Bone marrow (tissue), 2 donors: ENCODE results near the gene PRDM2.

Experiments
- DNase-seq, 2 donors: peaks; one replicate each; lab custom pipeline; 2025; lab: John Stamatoyannopoulos, UW

Gene PRDM2

GRCh38 chr1:13763991-13764390 is 64.0 kb downstream of the PRDM2 start:
- DNase-seq = no peak

GRCh38 chr1:13764588-13765332 is 64.8 kb downstream of the PRDM2 start:
- no peak for DNase-seq

GRCh38 chr1:13766592-13767564 is 66.9 kb downstream of the PRDM2 start:
- no peak for DNase-seq

DNA sequence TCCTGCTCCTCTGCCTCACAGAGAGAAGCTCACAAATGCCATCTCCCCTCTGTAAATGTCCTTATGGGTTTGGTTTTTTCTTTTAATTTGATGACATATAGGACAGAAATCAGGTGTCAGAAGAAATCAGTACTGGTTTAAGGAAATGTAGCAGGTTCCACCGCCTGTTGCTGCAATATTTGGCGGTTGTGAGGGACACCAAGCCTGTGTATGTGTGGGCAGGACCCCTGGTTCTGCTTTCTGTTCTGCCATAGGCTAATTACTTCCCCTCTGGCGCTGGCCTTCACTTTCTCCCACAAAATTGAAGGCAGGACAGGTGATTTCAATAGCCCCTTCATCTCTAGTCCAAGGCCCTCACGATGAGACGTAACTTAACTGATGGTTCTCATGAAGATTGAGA is 69.2 kb downstream of the PRDM2 start:
- DNase-seq = no peak

- no peak for DNase-seq
Measured at GRCh38 chr1:13769830-13770229, 69.8 kb downstream of the PRDM2 start.

- no peak for DNase-seq
Measured at GRCh38 chr1:13770743-13771142, 70.8 kb downstream of the PRDM2 start.

DNA sequence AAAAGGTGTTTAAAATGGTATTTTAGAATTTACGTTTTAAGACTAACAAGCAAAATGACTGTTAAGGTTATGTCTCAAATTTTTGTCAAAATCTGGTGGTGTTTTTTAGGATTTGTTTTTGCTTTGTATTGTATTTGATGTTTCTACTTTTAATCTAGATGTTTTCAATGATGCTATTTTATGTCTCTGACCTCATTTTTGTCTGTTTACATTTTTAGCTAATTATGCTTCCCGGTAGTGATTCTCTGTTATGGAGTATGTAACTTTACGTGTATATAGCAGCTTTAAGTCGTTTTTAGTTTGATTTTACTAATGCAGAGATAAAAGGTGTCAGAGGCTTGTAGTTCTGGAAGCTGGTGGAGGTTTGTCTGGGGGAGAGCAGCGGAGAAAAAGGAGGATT is 71.8 kb downstream of the PRDM2 start:
- DNase-seq = no peak

DNA sequence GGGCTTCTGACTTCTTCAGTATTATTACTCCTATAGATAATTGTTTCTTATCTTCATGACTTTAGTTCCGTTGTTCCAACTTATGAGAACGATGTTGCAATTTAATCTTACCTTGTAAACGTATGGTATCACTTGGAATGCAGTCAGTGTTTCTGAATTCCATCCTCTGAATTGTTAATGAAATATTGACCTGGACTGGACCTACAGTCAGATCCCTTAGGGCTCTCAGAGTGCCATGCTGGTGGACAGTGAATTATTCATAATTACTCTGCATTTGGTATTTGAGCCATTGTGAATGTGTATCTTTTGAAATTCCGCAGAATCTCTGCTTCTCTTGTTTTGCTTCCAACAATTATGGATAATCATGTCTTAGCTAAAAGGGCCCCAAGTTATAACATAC is 72.3 kb downstream of the PRDM2 start:
- no peak for DNase-seq

- DNase-seq = no peak
Measured at GRCh38 chr1:13774121-13774520, 74.1 kb downstream of the PRDM2 start.

DNA sequence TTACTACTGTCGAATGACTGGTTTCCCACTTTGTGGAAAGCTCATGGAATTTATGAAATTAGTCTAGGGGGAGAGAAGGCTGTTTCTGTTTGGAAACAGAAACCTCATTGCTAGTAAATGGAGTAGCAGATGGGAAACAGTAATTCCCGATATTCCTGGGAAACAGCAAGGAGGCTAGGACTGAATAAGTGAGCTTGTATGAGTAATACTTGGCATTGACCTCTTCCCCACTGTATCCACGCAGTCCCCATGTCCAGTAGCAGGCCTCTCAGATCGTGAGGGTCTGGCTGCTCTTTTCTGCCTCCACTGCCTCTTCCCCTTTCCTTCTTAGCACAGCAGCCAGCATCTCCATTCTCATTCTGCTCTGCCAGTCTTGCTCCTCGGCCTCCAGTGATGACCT is 75.5 kb downstream of the PRDM2 start:
- DNase-seq = no peak

DNA sequence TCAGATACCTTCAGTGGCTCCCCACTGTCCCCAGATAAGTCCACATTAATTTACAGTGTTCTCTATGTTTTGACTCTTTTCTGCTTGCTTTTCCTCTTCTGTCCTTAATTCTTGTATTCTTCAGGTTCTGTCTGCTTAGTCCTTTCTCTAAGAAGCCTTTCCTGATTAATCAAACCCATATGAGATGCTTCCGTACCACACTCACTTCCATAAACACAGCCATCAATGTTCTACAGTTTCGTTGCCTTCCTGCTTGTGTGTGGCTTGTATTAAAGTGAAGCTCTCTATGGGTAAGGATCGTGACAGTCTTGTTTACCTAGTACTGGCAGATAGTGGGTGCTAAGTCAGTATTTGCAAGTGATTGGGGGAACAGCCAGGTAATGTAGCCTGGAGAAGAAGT is 75.9 kb downstream of the PRDM2 start:
- no peak for DNase-seq

GRCh38 chr1:13778431-13778830 is 78.4 kb downstream of the PRDM2 start:
- no peak for DNase-seq

- DNase-seq = no peak
Measured at GRCh38 chr1:13779930-13780329, 79.9 kb downstream of the PRDM2 start.

DNA sequence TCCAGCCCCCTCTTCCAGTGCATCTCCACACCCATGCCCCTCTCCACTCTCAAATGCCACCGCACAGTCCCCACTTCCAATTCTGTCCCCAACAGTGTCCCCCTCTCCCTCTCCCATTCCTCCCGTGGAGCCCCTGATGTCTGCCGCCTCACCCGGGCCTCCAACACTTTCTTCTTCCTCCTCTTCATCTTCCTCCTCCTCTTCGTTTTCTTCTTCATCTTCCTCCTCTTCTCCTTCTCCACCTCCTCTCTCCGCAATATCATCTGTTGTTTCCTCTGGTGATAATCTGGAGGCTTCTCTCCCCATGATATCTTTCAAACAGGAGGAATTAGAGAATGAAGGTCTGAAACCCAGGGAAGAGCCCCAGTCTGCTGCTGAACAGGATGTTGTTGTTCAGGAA is 80.8 kb downstream of the PRDM2 start:
- DNase-seq = no peak

GRCh38 chr1:13781228-13781627 is 81.2 kb downstream of the PRDM2 start:
- no peak for DNase-seq

DNA sequence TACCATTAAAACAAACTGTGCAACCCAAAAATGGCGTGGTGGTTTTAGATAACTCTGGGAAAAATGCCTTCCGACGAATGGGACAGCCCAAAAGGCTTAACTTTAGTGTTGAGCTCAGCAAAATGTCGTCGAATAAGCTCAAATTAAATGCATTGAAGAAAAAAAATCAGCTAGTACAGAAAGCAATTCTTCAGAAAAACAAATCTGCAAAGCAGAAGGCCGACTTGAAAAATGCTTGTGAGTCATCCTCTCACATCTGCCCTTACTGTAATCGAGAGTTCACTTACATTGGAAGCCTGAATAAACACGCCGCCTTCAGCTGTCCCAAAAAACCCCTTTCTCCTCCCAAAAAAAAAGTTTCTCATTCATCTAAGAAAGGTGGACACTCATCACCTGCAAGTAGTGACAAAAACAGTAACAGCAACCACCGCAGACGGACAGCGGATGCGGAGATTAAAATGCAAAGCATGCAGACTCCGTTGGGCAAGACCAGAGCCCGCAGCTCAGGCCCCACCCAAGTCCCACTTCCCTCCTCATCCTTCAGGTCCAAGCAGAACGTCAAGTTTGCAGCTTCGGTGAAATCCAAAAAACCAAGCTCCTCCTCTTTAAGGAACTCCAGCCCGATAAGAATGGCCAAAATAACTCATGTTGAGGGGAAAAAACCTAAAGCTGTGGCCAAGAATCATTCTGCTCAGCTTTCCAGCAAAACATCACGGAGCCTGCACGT is 82.1 kb downstream of the PRDM2 start:
- DNase-seq = no peak

DNA sequence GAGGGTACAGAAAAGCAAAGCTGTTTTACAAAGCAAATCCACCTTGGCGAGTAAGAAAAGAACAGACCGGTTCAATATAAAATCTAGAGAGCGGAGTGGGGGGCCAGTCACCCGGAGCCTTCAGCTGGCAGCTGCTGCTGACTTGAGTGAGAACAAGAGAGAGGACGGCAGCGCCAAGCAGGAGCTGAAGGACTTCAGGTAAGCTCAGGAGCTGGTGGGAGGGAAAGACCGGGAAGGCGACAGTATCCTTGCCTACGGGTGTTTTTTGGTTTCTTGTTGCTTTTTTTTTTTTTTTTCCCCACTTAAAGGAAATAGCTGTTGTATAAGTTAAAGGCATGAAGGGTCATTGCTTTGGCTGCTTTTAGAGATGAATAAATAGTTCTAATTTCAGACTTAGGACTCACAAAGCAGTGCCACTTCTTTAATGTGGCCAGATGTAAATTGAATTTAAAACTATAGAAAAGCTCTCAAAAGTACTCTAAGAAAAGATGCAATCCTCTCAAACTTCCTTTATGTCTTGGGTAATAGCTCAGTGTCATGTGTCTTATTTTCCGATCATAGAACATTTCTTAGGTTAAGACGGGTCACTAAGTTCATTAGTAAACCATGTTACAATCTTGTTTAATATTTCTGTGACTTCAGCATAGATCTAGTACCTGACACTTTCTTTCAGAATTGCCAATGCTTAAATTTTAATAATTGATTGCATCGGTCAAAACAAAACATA is 82.8 kb downstream of the PRDM2 start:
- DNase-seq = no peak

DNA sequence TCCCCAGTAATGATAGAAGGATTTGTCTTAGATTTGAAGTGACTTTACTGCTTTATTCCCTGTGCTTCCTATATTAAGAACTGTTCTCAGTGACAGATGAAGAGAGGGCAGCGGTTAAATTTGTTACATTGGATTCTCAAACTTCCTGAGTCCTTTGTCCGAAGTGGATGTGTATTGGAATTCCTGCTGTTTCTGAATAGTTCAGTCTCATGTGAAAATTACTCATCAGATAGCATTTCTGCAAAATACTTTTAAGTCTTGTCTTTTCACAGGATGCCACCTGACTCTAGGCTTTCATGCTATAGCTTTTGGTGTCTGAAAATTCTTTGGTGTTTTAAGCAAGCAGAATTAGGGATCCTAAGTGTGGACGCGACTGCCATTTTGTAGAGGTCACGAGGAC is 83.6 kb downstream of the PRDM2 start:
- DNase-seq = no peak

- DNase-seq = no peak
Measured at GRCh38 chr1:13784971-13785370, 85.0 kb downstream of the PRDM2 start.

DNA sequence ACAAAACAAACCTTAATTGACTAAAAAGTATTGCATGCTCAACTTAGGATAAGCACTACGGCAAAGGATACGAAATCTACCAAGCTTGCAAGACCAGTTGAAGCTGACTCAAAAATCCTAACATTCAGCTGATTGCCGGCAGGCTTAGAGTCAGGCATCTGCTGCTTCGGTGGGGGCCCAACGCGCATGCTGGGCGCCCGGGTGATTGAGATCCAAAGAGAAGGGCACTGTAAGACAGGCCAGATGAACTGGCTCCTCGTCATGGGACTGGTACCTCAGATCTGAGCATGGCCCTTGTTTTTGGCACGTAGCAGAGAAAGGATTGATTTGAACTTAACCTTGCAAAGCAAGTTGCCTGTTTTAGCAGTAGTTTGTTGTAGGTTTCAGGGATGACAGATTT is 86.6 kb downstream of the PRDM2 start:
- no peak for DNase-seq

DNA sequence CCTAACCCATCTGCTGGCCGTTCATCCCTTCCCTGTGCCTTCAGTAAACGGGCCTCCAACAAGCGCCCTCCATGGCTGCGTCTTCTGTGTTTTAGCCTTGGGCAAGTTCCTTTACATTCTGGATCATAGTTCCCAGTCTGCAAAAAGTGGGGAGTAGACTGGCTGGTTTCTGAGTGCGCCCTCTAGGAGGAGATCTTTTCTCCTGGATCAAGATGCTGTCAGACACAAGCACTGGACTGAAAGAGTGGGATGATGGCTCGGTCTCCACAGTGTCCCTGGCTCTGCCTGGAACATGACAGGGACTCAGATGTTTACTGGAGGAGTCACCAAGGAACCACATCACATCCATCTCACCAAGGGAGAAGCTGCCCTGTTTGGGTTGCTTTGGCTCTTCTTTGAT is 88.8 kb downstream of the PRDM2 start:
- no peak for DNase-seq
